Upper lobe of left lung (tissue), 6 donors: ENCODE results near the gene LRRIQ4. TPM values are rescaled to one million over a fixed set of nuclear protein-coding genes. Genes with fewer than 3 reads are reported as not detected.

Experiments used
- ATAC-seq, 2 donors: fragments of 200-7000 bp; cut with Tn5 transposase; one replicate each; pipeline ENCODE4 v1.9.1; 2022; ENCODE audit warnings: mild to moderate bottlenecking in 2 of 2, moderate library complexity in 2 of 2; ENCODE audit not compliant: low FRiP score in 2 of 2
- DNase-seq, 2 donors: peaks; one replicate each; pipeline ENCODE4 v3.0.0-alpha.2; 2019 to 2020
- H3K27ac ChIP-seq, 4 donors: fragments of 200-600 bp; sonication (generic); one replicate each; pipeline ENCODE4 v1.5.1; 2016 to 2019
- H3K27me3 ChIP-seq, 4 donors: fragments of 200-600 bp; sonication (generic); one replicate each; pipeline ENCODE4 v1.5.1; 2017 to 2019
- H3K36me3 ChIP-seq, 4 donors: fragments of 200-600 bp; sonication (generic); one replicate each; pipeline ENCODE4 v1.5.1; 2016 to 2019
- H3K4me1 ChIP-seq, 4 donors: fragments of 200-600 bp; sonication (generic); one replicate each; pipeline ENCODE4 v1.5.1; 2018 to 2019
- H3K4me3 ChIP-seq, 4 donors: fragments of 200-600 bp; sonication (generic); one replicate each; pipeline ENCODE4 v1.5.1; 2017 to 2019; ENCODE audit warnings: mild to moderate bottlenecking in 2 of 4, moderate library complexity in 1 of 4
- H3K9me3 ChIP-seq, 4 donors: fragments of 200-600 bp; sonication (generic); one replicate each; pipeline ENCODE4 v1.5.1; 2018 to 2019
- EP300 ChIP-seq, 4 donors: sonication (generic); formaldehyde crosslinking; IDR thresholded peaks; one replicate each; pipeline ENCODE4 v1.5.1; 2017; ENCODE audit warnings: antibody characterized with exemption in 4 of 4, control low read depth in 2 of 4
- POLR2A ChIP-seq, 4 donors: fragments of 450-650 bp; IDR thresholded peaks; one replicate each; pipeline ENCODE4 v1.5.1; 2016 to 2017; ENCODE audit warnings: antibody characterized with exemption in 4 of 4, mild to moderate bottlenecking in 2 of 4
- POLR2AphosphoS5 ChIP-seq, 2 donors: sonication (generic); formaldehyde crosslinking; IDR thresholded peaks; one replicate each; pipeline ENCODE4 v1.5.1; 2017; ENCODE audit warnings: antibody characterized with exemption in 2 of 2
- WGBS, 2 donors: methylation state at CpG; one replicate each; pipeline ENCODE4 v1.1.5; 2017 to 2018; 5-methylcytosine and 5-hydroxymethylcytosine counted together
- total RNA-seq, 6 donors: library from RNA; depleted of rRNA in 4 of 6; stranded (reverse); fragments of >200 nt in 4 of 6; gene quantifications; one replicate each; pipeline versions ENCODE4 v1.1.0 to v1.2.1, GENCODE V29; 2016 to 2021
- TF ChIP-seq, protein P1 (sequence below), 6 experiments: fragments of 450-650 bp in 4 of 6; fragments of 200-600 bp in 2 of 6; sonication (generic) in 2 of 6; IDR thresholded peaks; one replicate each; pipeline ENCODE4 v1.5.1; 2016 to 2019; ENCODE audit warnings: antibody characterized with exemption in 6 of 6
- donor health status: DM: no; HTN: no; CAD: no; lungs with moderate emphysema.
- donor health status: DM: no; HTN: yes; CAD: no; lungs with severe emphysema.

The LRRIQ4 gene
- total RNA-seq, 6 donors from 2014 or later: 0.22 to 0.24 TPM; not detected in 4

DNA sequence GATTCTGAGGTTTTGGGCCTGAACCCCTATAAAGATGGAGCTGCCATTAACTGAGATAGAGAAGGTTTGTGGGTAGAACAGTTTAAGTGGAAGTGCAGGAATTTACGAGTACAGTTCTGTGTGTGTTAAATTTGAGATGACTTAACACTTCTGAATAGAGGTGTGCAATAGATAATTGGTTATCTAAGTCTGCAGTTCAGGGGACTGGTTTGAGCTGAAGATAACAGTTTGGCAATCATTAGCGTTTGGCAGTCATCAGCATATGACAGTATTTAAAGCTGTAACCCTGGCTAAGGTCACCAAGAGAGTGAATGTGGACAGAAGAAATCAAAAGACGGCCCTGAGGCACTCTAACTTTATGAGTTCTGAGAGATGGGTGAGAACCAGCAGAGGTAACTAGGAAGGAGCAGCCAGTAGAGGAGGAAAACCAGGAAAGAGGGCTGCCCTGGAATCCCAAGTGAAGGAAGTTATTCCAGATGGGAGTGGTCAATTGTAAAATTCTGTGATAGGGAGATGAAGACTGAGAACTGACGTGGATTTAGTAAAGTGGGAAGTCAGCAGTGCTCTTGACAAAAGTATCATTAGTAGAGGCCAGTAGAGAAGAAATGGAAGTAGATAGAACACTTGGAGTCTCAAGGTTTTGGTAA lies 31.3 kb upstream of the LRRIQ4 start:
- TF ChIP-seq, protein P1, sequence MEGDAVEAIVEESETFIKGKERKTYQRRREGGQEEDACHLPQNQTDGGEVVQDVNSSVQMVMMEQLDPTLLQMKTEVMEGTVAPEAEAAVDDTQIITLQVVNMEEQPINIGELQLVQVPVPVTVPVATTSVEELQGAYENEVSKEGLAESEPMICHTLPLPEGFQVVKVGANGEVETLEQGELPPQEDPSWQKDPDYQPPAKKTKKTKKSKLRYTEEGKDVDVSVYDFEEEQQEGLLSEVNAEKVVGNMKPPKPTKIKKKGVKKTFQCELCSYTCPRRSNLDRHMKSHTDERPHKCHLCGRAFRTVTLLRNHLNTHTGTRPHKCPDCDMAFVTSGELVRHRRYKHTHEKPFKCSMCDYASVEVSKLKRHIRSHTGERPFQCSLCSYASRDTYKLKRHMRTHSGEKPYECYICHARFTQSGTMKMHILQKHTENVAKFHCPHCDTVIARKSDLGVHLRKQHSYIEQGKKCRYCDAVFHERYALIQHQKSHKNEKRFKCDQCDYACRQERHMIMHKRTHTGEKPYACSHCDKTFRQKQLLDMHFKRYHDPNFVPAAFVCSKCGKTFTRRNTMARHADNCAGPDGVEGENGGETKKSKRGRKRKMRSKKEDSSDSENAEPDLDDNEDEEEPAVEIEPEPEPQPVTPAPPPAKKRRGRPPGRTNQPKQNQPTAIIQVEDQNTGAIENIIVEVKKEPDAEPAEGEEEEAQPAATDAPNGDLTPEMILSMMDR (IDR thresholded peaks at IDR 0.05): no peak
- TF ChIP-seq POLR2A (IDR thresholded peaks at IDR 0.05) (no peak), POLR2AphosphoS5 (IDR thresholded peaks at IDR 0.05) (no peak), EP300 (IDR thresholded peaks at IDR 0.05) (no peak)
- WGBS, 2 donors: 86 to 94% methylated on average over 4 of the region's 4 CpGs

GRCh38 chr3:169787120-169787519 lies 25.6 kb upstream of the LRRIQ4 start:
- 97% methylated on average over 4 of the region's 4 CpGs for WGBS, 2 donors
- H3K4me1 ChIP-seq: no peaks in the 10 kb centered on the region
- H3K27me3 ChIP-seq: no peaks in the 10 kb centered on the region
- no peak overlapping the region for H3K27ac ChIP-seq
- TF ChIP-seq, protein P1 (IDR thresholded peaks at IDR 0.05): no peak
- TF ChIP-seq POLR2A (IDR thresholded peaks at IDR 0.05) (no peak), EP300 (IDR thresholded peaks at IDR 0.05) (no peak), POLR2AphosphoS5 (IDR thresholded peaks at IDR 0.05) (no peak)
- H3K9me3 ChIP-seq: no peaks in the 10 kb centered on the region
- DNase-seq (no peak), ATAC-seq (no peak)
- H3K36me3 ChIP-seq: peaks cover 28 to 84% (median 41%) of the 10 kb centered on the region in 4 donors
- no peak overlapping the region for H3K4me3 ChIP-seq

More for the DNA sequence above, 31.3 kb upstream of the LRRIQ4 start:
- Histone ChIP-seq H3K36me3 (peaks cover 42 to 94% (median 70%) of the 10 kb centered on the region in 4 donors), H3K9me3 (no peaks in the 10 kb centered on the region), H3K4me3 (no peak overlapping the region), H3K27me3 (no peaks in the 10 kb centered on the region), H3K4me1 (peaks cover 0 to 6% (median under 1%) of the 10 kb centered on the region in 4 donors), H3K27ac (no peak overlapping the region)
- ATAC-seq: no peak
- DNase-seq: no peak

DNA sequence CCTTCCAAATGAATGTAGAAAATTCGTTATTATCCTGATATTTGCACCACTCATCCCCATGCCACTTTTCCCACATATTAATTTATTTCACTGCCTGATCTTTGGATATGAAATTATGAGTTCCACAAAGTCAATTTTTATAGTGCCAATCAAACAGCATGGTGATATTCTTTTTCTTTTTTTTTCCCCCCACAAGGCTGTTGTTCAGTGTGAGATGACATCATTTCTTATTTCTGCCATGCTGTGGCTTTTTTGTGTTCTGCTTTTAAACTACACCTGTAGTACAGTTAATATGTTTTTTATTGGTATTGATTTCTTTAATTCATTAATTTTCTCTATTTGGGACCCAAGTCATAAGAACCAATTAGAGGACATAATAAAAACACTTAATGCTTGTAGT lies 24.9 kb upstream of the LRRIQ4 start:
- no peak for ATAC-seq
- no peaks in the 10 kb centered on the region for H3K4me1 ChIP-seq
- H3K36me3 ChIP-seq: peaks cover 22 to 81% (median 35%) of the 10 kb centered on the region in 4 donors
- TF ChIP-seq, protein P1 (IDR thresholded peaks at IDR 0.05): no peak
- TF ChIP-seq POLR2A (IDR thresholded peaks at IDR 0.05): no peak
- TF ChIP-seq EP300 (IDR thresholded peaks at IDR 0.05): no peak
- TF ChIP-seq POLR2AphosphoS5 (IDR thresholded peaks at IDR 0.05): no peak
- no peaks in the 10 kb centered on the region for H3K9me3 ChIP-seq
- 76 to 81% methylated on average over 1 of the region's 1 CpG for WGBS, 2 donors
- no peak overlapping the region for H3K27ac ChIP-seq
- H3K27me3 ChIP-seq: no peaks in the 10 kb centered on the region
- DNase-seq: no peak
- H3K4me3 ChIP-seq: no peak overlapping the region

- H3K9me3 ChIP-seq: no peaks in the 10 kb centered on the region
- H3K36me3 ChIP-seq: peaks cover 10 to 61% (median 19%) of the 10 kb centered on the region in 4 donors
These were observed 22.5 kb upstream of the LRRIQ4 start for GRCh38 chr3:169790219-169790618.

More at GRCh38 chr3:169790219-169790618, 22.5 kb upstream of the LRRIQ4 start:
- ATAC-seq (no peak), DNase-seq (no peak)
- Histone ChIP-seq H3K27ac (no peak overlapping the region), H3K27me3 (no peaks in the 10 kb centered on the region), H3K4me3 (no peak overlapping the region), H3K4me1 (no peaks in the 10 kb centered on the region)
- TF ChIP-seq EP300 (IDR thresholded peaks at IDR 0.05) (no peak), POLR2AphosphoS5 (IDR thresholded peaks at IDR 0.05) (no peak), POLR2A (IDR thresholded peaks at IDR 0.05) (no peak)
- TF ChIP-seq, protein P1 (IDR thresholded peaks at IDR 0.05): no peak
